GM19240 (cell line): ENCODE measurements around the gene ERC1.
A peak's percentile ranks its signal among the peaks of the same experiment; 100 is the strongest.
"Not testable (repeated sequence)": the region's sequence is repeated elsewhere in the genome, so short reads cannot be mapped to it uniquely, and the experiment has no call there.

Source experiments
- DNase-seq: peaks from one replicate; pipeline ENCODE4 v3.0.0; 2011; ENCODE audit warnings: low spot score; ENCODE audit not compliant: insufficient read length

ERC1 gene

DNA sequence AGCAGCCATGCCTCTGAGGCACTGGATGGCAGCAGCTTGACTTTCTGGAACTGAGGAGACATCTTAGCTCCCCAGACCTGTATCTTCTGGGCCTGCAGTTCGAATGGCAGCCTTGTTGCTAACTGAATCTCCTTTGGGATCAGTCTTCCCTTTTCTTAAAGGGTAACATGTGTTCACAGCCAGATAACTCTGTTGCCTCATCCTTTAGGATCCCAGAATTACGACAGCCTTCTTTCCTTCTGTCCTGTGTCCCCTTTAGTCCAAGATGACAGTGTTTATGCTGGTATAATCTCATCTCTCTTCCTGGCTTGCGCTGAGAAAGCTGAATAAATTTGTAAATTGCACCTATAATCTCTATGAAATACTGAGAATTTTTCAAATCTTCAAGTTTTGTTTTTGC lies 9.1 kb upstream of the ERC1 start:
- DNase-seq, result no peak

DNA sequence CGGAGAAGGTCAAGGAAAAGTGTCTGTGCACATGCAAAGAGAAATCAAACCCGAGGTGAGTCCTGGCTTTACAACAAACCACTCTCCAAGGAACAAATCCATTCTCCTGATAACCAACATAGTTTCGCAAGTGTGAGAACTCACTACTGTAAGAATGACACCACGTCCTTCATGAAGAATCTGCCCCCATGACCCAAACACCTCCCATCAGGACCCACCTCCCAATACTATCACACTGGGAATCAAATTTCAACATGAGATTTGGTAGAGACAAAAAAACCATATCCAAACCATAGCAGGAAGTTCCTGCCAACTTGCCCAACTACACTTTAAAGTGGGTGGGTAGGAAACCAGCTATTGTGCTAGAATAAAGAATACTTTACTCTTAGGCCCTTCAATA lies 2.4 kb upstream of the ERC1 start:
- DNase-seq, result no peak

DNA sequence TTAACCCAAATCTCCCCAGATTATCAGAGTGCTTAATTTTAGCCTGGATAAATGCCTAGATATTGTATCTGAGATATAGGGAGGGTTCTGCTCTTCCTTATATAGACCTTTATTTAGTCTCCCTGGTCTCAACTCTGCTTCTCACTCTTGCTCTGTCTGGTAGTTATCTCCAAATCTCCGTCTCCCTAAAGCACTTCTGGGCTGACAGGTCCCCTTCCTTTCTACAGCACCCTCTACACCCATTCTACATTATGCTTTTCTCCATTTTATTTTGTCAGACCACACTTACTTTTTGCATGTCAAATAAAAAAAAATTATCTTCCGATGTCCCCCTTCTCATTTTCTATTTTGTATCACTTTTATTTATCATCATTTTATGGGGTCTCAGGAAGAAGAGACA lies 2.0 kb upstream of the ERC1 start:
- DNase-seq, result no peak

DNA sequence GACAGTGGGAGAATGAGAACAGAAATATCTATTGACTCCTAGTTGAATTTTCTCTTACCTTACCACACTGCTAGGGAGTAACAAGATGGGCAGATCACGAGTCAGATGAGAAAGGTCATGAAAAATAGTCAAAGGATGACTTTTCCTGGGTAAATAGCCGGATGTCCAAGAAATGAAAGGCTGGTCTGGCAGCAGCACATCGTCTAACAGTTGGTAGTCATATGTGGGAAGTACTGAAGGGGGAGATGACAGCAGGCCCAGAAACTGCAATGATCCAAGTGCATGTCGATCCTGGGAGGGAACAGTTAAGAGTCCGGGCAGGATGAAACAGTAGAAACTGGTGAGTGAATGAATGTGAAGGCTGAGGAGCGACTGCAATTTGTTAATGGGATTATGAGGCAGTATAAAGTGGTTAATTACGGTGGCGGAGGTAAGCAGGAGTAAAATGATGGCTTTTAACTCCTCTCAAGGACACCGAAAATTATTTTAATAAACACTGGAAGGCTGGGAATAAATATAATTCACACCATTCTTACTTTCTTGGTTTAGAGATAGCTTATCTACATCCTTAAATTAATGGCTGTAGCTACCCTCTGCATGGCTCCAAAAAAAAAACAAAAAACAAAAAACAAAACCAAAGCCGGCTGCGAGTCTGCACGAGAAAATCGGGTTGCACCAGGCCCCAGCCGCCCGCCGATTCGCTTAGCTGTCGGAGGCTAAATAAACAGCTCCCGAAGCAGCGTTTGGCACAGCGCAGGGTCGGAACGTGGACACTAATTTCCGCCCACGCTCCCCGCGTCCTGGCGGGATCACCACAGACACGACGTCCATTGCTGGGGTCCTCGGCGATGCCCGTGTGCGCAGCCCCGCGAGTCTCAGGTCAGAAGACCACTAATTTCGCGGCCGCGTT lies 1.0 kb upstream of the ERC1 start:
- no peak for DNase-seq

DNA sequence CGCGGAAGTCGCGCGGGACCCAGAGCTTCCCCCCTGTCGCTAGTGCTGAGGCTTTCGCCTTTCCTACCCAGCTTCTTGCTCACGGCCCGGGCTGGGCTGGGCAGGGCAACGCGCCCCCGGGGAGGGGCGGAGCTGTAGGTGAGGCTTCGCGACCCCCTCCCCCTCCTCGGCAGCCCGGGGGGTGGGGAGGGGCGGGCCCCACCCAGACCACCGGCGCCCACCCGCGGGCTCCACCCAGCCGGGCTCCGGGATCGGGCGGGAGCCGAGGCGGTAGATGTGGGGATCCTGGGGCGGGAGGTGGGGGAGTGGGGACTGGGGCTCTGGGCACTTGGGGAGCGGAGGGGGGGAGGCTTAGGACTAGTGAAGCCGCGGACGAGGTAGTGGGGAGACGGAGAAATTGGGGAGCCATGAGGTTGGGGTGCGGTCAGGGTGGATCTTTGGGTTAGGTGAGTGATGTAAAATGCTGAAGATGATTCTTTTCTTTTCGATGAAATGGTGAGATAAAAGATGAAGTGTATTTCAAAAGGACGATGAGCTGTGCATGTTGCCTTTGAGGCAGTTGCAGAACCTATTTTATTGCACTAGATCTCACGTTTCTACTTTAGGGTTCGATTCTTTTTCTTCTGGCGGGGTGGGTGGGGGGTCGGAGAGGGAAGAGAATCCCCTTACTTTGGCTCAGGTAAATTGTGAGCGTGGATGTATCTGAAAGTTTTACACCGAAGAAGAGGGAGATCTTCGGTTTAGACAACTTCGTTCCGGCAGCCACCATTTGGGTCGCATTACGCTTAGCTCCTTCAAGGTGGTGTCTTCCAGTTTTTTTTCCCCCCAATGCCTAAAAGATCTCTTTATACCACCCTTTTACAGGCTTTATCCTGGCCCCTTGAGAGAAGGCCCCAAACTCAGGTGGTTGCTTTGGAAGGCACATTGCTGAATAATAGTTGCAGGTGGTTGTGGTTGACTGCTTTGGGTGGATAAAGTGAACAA lies 619 bp downstream of the ERC1 start:
- DNase-seq, result peak; percentile 35

DNA sequence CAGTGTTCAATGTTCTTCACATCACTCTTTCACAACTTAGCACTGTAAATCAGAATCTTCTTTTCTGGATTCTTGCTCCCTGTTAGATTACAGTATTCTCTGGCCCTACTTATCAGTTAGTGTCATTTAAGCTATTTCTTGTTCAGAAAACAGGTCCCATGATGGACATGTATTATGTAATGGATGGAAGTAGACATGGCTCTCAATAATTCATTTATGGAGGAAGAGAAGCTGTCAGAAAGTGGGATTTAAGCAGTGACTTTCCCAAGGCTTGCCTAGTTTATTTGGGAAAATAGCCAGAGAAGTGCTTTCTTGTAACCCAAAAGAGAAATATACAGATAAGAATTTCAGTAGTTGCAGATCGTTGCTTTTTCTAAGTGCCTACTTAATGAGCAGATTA lies 1.6 kb downstream of the ERC1 start:
- DNase-seq, result no peak

DNA sequence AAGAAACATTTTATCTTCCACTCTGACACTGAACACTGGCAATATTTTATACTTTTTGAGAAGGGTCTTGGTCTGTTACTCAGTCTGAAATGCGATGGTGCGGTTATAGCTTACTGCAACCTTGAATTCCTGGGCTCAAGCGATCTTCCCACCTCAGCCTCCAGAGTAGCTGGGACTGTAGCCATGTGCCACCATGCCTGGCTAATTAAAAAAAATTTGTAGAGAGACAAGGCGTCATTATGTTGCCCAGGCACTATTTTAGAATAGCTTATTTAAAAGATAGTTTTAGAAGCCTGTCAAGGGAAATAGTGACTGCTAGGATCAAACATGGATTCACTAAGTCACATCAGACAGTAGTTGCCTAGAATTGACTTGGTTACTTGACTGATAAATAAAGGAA lies 5.9 kb downstream of the ERC1 start:
- no peak for DNase-seq

DNA sequence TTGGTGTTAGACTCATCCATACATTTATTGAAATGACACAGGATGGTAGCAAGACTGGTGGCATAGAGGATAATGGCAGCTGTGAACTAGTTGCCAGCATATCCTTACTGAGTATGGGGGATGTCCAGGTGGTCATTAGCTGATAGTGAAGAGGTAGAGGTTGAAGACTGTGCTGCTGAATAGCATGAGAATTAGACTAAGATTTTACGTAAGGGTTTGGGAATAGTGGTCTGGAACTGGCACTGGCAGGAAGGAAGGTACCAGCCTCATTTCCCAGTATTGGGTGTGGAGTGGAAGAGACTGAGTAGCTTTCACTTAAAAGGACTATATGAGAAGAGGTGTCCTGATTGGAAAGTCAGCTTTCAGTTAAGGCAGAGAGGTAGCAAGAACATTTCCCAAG lies 6.5 kb downstream of the ERC1 start:
- no peak for DNase-seq

DNA sequence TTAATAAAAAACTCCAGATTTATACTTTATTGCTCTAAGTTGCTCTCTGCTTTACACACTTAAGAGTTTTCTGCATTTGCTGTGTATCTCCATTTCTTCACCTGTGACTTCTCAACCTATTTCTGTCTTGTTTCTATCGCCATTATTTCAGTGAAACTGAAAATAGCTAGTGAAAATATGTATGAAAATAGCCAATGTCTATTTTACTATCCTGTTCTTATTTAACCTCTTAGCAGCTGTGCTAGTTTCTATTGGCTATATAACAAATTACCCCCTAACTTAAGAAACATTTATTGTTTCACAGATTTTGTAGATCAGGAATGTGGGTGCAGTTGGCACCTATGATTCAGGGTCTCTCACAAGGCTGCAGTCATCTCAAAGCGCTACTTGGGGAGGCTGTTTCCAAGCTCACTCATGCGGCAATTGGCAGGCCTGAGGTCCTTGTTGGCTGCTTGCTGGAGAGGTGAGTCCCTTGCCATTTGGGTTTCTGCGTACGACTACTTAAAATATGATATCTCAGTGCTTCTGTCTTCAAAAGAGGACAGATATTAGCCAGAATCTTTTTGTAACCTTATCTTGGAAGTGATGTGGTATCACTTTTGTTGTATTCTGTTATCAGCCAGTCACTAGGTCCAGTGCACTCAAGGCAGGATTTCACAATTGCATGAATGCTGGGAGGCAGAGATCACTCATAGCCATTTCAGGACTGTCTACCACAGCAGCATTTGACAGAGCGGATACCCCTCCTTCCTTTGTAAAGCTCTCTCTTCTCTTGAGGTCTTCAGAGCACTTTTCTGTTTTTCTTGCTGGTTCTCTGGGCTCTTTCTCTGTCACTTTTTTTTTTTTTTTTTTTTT lies 7.2 kb downstream of the ERC1 start:
- DNase-seq, result no peak

DNA sequence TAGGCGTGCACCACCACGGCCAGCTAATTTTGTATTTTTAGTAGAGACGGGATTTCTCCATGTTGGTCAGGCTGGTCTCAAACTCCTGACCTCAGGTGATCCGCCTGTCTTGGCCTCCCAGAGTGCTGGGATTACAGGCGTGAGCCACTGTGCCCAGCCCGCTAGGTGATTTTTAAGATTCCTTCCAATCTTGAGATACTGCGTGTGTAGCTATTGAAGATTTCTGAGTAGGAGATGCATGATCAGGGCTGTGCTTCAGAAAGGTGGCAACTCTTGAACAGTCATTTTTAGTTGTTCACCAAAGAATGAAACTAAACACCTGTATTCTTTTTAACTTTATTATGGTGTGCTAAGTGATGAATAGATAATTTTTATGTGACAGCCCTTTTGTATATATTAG lies 8.7 kb downstream of the ERC1 start:
- DNase-seq, result not testable (repeated sequence)

DNA sequence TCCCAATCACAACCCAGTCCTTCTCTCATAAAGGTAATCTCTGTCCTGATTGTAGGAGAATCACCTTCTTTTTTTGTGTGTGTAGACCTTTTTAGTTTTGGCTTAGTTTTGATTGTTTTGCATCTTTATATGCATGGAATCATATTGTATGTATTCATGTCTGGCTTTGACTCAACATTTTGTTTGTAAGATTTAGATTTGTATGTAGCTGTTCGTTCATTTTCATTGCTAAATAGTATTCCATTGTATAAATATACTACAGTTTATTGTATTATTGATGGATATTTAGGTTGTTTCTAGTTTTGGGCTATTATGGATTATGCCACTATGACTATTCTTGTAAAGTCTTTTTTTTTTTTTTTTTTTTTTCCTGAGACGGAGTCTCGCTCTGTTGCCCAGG lies 10.5 kb downstream of the ERC1 start:
- DNase-seq, result no peak

DNA sequence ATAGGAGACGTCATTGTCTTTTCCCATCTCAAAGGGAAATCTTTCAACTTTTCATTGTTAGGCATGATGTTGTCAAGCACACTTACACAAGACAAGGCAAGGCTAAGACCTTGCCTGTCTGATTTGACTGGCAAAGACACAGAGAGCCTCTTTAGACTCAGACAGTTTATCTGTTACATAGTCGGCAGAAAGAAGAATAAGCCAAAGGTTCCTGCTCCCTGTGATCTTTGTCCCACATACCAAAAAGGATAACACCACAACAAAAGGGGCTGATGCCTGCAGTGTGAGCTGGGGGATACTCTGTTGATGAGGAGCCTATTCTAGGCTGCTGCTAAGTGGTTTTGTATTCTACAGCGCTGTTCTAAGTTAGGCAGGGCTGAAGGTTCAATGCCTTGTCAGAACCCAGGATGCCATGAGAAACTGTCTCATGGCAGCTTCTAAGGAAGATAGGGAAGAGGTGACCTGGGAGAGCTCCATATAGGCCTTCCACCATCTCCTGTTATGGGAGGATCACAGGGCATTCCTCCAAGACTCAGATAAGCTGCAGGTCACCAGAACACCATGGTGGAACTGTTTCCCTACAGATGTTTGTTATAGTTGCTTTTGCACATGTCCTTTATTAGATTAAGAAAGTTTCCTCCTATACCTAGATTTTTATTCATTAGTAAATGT lies 12.7 kb downstream of the ERC1 start:
- no peak for DNase-seq

DNA sequence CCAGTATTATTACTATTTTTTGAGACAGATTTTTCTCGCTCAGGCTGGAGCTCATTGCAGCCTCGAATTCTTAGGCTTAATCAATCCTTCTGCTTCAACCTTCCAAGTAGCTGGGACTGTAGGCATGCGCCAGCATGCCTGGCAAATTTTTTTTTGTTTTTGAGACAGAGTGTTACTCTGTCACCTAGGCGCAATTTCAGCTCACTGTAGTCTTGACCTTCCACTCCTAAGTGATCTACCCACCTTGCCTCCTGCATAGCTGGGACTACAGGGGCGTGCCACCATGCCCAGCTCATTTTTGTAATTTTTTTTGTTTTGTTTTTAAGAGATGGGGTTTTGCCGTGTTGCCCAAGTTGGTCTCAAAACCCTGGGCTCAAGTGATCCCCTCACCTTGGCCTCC lies 15.2 kb downstream of the ERC1 start:
- no peak for DNase-seq

DNA sequence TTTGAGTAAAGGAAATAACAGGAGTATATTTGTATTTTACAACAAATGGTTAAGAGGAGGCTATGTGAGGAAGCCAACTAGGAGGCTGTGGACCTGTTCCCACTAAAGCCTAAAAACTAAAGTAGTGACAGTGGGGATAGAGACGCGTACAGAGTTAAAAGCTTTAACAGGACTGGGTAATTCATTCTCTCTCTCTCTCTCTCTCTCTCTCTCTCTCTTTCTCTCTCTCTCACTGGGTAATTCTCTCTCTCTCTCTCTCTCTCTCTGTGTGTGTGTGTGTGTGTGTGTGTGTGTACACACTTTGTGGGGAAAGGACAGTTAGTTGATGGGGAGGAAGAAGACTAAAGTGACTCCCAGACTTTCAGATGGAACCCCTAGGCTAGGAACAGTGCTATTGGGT lies 16.3 kb downstream of the ERC1 start:
- no peak for DNase-seq

DNA sequence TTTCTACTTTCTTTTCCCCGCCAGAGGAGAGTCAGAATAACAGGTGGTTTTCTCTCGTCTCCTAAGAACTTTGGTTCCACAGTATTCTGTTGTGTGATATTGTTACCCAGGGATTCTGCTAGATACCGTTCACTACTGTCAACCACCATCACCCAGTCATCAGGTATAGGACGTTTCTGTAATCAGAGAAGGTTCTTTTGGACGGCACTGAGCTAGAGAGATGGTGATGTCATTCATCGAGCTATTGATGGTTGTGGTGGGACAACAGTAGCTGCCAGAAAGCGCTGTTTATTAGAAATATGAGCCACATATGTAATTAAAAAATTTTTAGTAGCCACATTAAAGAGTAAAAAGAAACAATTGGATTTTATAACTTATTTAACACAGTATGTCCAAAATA lies 17.0 kb downstream of the ERC1 start:
- DNase-seq, result no peak

DNA sequence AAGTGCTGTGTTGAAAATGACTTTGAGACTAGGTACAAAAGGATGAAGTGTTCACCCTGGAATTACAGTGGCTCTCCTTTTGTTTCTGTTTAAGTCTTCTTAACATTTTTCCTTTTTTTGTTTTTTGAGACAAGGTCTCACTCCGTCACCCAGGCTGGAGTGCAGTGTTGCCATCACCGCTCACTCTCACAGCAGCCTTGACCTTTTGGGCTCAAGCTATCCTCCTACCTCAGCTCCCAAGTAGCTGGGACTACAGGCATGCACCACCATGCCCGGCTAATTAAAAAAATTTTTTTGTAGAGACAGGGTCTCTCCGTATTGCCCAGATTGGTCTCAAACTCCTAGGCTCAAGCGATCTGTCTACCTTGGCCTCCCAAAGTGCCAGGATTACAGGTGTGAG lies 20.1 kb downstream of the ERC1 start:
- no peak for DNase-seq

DNA sequence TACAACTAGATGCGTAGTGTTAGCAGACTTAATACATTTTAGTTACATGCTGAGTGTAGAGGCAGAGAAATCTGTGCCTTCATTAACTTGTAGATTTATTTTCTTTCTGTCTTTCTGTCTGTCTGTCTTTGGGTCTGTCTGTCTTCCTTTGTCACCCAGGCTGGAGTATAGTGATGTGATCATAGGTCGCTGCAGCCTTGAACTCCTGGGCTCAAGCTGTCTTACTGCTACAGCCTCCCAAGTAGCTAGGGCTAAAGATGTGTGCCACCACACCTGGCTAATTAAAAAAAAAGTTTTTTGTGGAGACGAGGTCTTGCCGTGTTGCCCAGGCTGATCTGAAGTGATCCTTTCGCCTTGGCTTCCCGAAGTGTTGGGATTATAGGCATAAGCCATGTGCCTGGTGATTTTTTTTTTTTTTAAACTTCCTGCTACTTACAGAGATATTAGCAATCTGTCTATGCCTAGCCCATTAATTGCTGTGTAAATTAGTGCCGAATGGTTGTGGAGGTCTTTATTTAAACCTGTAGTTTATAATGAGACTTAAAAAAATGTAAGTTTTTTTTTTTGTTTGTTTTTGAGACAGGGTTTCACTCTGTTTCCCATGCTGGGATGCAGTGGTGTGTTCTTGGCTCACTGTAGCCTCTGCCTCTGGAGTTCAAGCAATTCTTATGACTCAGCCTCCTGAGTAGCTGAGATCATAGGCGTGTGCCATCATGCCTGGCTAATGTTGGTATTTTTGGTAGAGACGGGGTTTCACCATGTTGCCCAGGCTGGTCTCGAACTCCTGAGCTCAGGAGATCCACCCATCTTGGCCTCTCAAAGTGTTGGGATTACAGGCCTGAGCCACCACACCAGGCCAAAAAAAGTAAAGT lies 22.8 kb downstream of the ERC1 start:
- no peak for DNase-seq

DNA sequence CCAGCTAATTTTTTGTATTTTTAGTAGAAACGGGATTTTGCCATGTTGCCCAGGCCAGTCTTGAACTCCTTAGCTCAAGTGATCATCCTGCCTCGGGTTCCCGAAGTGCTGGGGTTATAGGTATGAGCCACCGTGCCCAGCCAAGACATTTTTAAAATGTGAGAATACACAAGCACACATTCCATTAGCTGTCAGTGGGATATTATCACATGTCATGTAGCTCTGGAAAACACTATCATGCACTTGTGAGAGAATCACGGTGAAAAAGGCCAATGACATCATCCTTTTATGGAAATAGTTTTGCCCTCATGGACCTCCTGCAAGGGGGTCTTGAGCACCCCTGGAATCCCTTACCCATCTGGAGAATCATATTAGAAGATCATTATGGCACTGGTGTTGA lies 28.3 kb downstream of the ERC1 start:
- no peak for DNase-seq

DNA sequence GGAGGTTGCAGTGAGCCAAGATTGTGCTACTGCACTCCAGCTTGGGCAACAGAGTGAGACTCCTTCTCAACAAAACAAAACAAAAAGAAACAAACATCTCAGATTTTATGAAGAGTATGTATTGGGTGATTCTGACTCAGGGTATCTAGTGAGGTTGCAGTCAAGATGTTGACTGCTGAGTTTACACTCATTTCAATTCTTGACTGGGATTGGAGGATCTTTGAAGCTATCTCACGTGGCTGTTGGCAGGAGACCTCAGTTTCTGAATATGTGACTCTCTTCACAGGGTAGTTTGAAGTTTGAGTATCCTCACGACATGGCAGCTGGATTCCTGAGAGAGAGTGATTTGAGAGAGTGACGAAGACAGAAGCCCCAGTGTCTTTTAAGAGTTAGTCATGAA lies 29.4 kb downstream of the ERC1 start:
- DNase-seq, result no peak
